ENCODE data around the gene TSC22D1.

DNA sequence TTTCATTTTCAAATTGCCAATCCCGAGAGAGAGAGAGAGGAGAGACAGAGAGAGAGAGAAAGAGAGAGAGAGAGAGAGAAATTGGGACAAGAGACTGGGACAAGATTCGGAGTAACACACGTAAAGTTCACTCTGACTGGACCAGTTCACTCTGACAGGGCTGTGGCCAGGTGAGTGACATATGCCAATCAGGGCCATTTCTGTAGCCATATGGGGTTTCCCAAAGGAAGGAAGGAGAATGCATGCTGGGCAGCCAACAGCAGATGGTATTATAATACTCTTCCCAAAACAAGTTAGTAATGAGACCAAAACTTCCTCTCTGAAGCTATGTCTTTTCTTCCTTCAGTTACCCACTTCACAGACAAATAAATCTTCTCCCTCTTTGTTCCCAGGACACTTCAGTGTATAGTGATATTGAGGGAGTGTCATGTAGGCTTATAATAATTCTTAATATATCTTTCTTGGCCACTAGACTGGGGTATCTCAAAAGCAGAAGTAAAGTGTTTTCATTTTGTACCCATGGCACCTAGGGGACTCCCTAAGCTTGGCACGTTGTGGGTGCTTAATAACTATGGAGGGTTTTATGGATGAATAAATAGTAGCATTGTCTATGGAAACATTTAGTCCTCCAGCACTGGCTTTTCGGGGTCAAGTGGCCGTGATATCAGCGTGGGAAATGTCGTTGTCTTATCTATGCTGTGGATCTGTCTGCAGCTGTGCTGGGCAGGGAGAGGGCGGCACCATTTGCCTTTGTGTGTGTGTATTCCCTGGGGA, 150.9 kb downstream of the TSC22D1 start:
- no peak for TF ChIP-seq CTCF (IDR thresholded peaks at IDR 0.05)
- TF ChIP-seq POLR2A (IDR thresholded peaks at IDR 0.05): no peak
